BE2C (cell line): Measurements from ENCODE around the gene UBE3C.

Experiments used
- DNase-seq: peaks from one replicate; pipeline ENCODE4 v3.0.0-alpha.2; 2020
- H3K27me3 ChIP-seq: fragments of 250-450 bp; sonication (Bioruptor Pico); 2 replicates; pipeline ENCODE4 v1.5.1; 2020; ENCODE audit warnings: mild to moderate bottlenecking
- H3K36me3 ChIP-seq: fragments of 250-450 bp; sonication (Bioruptor Pico); 2 replicates; pipeline ENCODE4 v1.5.1; 2020; ENCODE audit warnings: mild to moderate bottlenecking
- H3K4me1 ChIP-seq: fragments of 250-450 bp; sonication (Bioruptor Pico); 2 replicates; pipeline ENCODE4 v1.5.1; 2020
- H3K4me3 ChIP-seq: 2 replicates; pipeline ENCODE4 v1.5.1; 2011; ENCODE audit warnings: low read depth, low read length
- H3K9me3 ChIP-seq: fragments of 250-450 bp; sonication (Bioruptor Pico); 2 replicates; pipeline ENCODE4 v1.5.1; 2020
- TF ChIP-seq, protein P1 (sequence below): IDR thresholded peaks from 2 replicates; pipeline ENCODE4 v1.5.1; 2012; ENCODE audit warnings: mild to moderate bottlenecking, low read depth, low read length

Gene UBE3C

DNA sequence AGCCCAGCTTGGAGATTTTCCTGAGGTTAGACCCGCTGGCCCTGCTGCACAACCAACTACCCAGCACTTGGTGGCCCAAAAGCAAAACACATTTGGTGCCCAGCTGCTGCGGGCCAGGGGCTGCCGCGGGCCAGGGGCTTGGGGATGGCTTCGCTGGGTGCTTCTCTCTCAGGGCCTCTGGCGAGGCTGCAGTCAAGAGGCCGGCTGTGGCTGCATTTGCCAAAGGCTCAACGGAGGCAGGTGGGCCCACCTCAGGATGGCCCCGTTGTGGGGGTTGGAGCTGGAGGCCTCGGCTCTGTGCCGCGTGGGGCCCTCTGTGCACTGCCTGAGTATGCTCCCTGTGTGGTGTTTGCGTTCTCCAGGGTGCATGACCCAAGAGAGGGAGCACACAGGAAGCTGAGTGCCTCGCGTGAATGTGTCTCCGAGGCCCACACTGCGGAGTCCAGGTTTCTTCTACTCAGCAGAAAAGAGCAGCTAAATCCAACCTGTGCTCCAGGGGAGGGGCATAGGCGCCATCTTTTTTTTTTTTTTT lies 17.5 kb upstream of the UBE3C start:
- no peak overlapping the region for H3K4me3 ChIP-seq
- H3K36me3 ChIP-seq, result no peaks in the 10 kb centered on the region
- no peaks in the 10 kb centered on the region for H3K4me1 ChIP-seq
- H3K9me3 ChIP-seq, result peaks cover 3% of the 10 kb centered on the region; the same call in 1 of the 2 replicates
- DNase-seq, result no peak
- TF ChIP-seq, protein P1, sequence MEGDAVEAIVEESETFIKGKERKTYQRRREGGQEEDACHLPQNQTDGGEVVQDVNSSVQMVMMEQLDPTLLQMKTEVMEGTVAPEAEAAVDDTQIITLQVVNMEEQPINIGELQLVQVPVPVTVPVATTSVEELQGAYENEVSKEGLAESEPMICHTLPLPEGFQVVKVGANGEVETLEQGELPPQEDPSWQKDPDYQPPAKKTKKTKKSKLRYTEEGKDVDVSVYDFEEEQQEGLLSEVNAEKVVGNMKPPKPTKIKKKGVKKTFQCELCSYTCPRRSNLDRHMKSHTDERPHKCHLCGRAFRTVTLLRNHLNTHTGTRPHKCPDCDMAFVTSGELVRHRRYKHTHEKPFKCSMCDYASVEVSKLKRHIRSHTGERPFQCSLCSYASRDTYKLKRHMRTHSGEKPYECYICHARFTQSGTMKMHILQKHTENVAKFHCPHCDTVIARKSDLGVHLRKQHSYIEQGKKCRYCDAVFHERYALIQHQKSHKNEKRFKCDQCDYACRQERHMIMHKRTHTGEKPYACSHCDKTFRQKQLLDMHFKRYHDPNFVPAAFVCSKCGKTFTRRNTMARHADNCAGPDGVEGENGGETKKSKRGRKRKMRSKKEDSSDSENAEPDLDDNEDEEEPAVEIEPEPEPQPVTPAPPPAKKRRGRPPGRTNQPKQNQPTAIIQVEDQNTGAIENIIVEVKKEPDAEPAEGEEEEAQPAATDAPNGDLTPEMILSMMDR, result no peak
- no peaks in the 10 kb centered on the region for H3K27me3 ChIP-seq

DNA sequence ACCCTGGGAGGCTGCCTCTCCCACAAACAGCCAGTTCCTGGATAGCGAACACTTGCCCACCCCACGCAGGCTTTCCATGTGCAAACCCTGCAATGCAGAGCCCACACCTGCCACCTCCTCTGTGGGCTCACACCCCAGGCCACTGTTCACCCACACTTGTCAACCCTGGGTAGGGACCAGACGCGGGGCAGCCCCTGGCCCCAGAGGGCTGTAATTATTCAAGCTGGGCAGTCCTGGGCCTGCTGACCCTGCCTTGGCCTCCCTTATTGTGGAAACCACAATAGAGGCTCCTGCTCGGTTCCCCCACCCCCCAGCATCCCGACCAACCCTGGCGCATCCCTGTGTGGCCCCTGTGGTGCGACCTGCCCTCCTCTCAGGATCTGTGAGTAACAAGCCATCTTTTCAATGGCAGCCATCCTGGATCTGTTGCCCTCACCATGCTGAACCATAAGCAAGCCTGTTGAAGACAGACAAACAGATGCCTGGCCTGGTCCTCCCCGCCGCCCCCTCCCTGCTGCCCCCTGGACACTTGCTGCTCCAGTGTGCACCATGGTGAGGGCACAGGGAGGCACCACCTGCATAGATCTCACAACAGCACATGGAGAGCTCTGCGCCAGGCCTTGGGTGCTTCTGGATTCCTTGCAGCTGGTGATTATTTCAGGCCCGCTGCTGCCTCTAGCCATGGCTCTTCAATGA lies 15.8 kb upstream of the UBE3C start:
- H3K36me3 ChIP-seq, result no peaks in the 10 kb centered on the region
- no peaks in the 10 kb centered on the region for H3K4me1 ChIP-seq
- H3K9me3 ChIP-seq, result no peaks in the 10 kb centered on the region
- TF ChIP-seq, protein P1, result no peak
- no peak for DNase-seq
- no peaks in the 10 kb centered on the region for H3K27me3 ChIP-seq
- H3K4me3 ChIP-seq, result no peak overlapping the region

DNA sequence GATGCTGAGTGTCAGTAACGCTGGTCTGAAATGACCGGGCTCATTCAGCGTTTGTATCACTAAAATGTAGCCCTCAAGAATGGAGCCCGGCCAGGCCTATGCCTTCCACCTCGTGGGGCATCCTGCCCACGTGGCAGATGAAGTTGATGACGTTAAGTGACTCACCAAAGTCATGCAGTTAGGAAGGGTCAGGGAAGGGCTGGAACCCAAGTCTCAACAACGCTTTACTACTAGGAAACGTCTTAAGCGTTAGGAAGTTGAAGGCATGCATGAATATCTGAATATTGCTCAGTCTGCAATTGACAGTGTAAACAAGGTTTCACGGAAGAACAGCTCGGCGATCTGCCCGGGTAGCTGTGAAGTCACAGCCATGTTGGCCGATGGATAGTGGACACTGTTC lies 14.0 kb upstream of the UBE3C start:
- no peaks in the 10 kb centered on the region for H3K4me1 ChIP-seq
- H3K36me3 ChIP-seq, result no peaks in the 10 kb centered on the region
- no peak overlapping the region for H3K4me3 ChIP-seq
- H3K9me3 ChIP-seq, result no peaks in the 10 kb centered on the region; the same call in 1 of the 2 replicates
- TF ChIP-seq, protein P1, result no peak
- no peak for DNase-seq
- peaks cover 3% of the 10 kb centered on the region; the same call in 1 of the 2 replicates for H3K27me3 ChIP-seq

DNA sequence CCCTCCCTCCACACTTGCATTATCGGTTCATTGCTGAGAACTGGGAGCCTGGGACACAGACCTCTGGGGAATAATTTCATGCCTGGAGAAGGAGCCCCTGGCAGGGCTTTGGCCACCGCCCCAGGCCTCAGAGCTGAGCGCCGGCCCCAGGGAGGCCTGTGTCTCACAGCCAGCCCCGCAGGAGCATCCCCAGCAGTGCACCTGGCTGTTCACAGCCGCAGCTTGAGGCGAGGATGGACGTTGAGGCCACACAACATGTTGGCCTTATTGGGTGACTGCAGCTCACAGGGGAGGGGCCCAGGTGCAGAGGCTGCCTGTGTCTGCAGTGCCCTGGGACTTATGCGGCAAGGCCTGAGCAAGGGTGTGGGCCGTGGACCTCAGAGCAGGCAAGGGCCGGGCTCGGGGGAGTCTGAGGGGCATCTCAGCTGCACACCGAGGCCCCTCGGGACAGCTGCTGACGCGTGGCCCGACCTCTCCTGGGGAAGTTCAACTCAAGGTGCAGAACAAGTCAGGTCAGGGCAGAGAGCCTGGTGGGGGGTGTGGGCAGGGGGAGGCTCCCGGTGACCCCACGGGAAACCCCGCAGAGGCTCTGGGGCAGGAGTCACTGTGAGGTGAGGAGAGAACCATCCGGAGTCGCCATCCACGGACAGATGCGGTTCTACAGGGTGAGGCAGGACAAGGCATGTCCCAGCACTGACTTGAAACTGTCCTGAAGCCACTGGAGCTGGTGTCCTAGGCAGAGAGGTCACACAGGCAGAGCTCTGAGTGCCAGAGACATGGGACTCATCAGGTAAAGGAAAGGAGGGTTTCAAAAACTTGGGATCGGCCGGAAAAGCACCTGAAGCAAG lies 13.1 kb upstream of the UBE3C start:
- peak; percentile 48 for DNase-seq
- TF ChIP-seq, protein P1, result no peak

DNA sequence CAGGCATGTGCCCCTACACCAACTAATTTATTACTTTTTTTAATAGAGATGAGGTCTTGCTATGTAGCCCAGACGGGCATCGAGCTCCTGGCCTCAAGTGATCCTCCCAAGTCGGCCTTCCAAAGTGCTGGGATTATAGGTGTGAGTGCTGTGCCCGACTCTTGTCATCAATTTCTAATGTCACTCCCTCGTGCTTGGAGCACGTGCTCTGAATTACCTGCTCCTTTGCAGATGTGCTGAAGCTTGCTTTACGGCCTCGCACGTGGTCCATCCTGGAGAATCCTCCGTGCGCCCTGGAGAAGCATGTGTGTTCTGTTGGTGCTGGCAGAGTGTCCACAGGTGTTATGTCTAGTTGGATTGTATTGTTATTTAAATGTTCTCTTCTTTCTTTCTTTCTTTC lies 11.8 kb upstream of the UBE3C start:
- TF ChIP-seq, protein P1, result no peak
- H3K27me3 ChIP-seq, result peaks cover 15% of the 10 kb centered on the region
- H3K36me3 ChIP-seq, result no peaks in the 10 kb centered on the region
- no peaks in the 10 kb centered on the region; the same call in 1 of the 2 replicates for H3K9me3 ChIP-seq
- H3K4me3 ChIP-seq, result no peak overlapping the region
- no peak for DNase-seq
- no peaks in the 10 kb centered on the region for H3K4me1 ChIP-seq

More for the DNA sequence above, 13.1 kb upstream of the UBE3C start:
- Histone ChIP-seq H3K4me3 (no peak overlapping the region), H3K4me1 (no peaks in the 10 kb centered on the region), H3K27me3 (peaks cover 9% of the 10 kb centered on the region), H3K9me3 (no peaks in the 10 kb centered on the region; the same call in 1 of the 2 replicates), H3K36me3 (no peaks in the 10 kb centered on the region)
